IPS-20b (cell line): ENCODE data around the gene CFAP97D1.
A peak's percentile ranks its signal among the peaks of the same experiment; 100 is the strongest.

Source experiments
- H3K27ac ChIP-seq: one replicate; pipeline ENCODE4 v1.5.1; 2013; ENCODE audit warnings: low read length
- H3K27me3 ChIP-seq: 2 replicates; pipeline ENCODE4 v1.6.1; 2013; ENCODE audit warnings: mild to moderate bottlenecking, low read length, inconsistent platforms; ENCODE audit not compliant: insufficient read depth
- H3K36me3 ChIP-seq: 2 replicates; pipeline ENCODE4 v1.6.1; 2013; ENCODE audit warnings: low read depth, mild to moderate bottlenecking, inconsistent platforms, low read length, moderate library complexity; ENCODE audit not compliant: insufficient read depth
- H3K4me1 ChIP-seq: 2 replicates; pipeline ENCODE4 v1.6.1; 2013; ENCODE audit warnings: mild to moderate bottlenecking, control low read depth, inconsistent platforms, low read length, moderate library complexity; ENCODE audit not compliant: insufficient read depth
- H3K4me3 ChIP-seq: 2 replicates; pipeline ENCODE4 v1.5.1; 2013; ENCODE audit warnings: mild to moderate bottlenecking, low read length, inconsistent platforms
- H3K9ac ChIP-seq: 2 replicates; pipeline ENCODE4 v1.6.1; 2013; ENCODE audit warnings: low read depth, mild to moderate bottlenecking, inconsistent platforms, low read length, moderate library complexity
- H3K9me3 ChIP-seq: 2 replicates; pipeline ENCODE4 v1.6.1; 2013; ENCODE audit warnings: mild to moderate bottlenecking, low read depth, low read length, inconsistent platforms; ENCODE audit not compliant: insufficient read depth

CFAP97D1 gene

DNA sequence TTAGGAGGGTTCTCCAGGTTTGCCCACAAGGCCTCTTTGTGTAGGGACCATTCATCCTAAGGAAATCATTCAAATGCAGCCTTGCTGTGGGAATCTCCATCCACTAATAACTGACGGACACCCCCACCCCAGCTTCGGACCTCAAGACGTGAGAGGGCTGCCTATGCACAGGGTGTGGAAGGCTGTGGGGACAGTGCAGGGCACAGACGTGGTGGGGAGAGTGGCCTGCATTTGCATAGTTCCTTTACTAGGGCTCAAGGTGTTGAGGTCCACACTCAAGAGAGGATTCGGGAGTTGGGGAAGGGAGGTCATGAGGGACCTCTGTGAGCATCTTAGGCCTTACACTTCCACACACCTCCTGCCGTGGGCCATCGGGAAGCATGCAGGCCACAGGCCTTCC is 11.3 kb upstream of the CFAP97D1 start:
- H3K4me1 ChIP-seq, result no peaks in the 10 kb centered on the region
- peaks cover 48% of the 10 kb centered on the region for H3K36me3 ChIP-seq

DNA sequence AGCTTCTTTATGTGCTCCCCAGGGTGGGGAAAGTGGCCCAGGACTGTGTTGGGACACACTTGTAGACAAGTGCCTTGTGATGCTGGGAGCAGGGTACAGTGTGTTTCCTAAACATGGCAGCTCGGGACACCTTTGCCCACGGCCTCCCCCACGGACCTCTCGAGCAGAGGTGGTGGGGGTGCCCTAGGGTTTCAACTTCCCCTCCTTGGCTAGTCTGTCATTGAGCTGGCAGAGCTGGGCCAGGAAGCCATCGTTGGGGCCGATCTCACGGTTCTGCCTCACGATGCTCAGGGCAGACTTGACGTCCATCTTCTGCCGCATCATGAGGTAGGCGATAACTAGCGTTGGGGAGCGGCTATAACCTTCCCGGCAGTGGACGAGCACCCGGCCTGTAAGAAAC is 10.8 kb upstream of the CFAP97D1 start:
- Histone ChIP-seq H3K9ac (no peak overlapping the region), H3K36me3 (peaks cover 53% of the 10 kb centered on the region), H3K27ac (no peak overlapping the region), H3K4me1 (no peaks in the 10 kb centered on the region), H3K27me3 (no peaks in the 10 kb centered on the region), H3K9me3 (no peaks in the 10 kb centered on the region), H3K4me3 (no peak overlapping the region)

More for the DNA sequence above, 11.3 kb upstream of the CFAP97D1 start:
- H3K27ac ChIP-seq, result no peak overlapping the region
- no peak overlapping the region for H3K9ac ChIP-seq
- no peak overlapping the region for H3K4me3 ChIP-seq
- H3K9me3 ChIP-seq, result no peaks in the 10 kb centered on the region
- no peaks in the 10 kb centered on the region for H3K27me3 ChIP-seq

DNA sequence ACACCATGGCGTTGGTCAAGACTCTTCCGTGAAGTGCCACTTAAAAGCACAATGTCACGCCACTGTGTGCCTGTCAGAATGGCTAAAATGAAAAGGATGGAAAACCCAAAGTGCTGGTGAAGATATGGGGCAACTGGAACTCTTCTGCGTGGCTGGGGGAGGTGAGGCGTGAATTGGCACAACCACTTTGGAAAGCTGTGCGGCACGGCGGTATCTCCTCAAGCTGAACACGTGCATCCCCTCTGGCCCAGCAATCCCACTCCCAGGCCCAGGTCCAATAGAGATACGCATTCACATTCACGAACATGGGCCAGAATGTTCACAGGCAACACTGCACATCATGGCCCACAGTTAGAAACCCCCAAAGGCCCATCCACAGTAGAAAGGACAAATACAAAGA is 10.4 kb upstream of the CFAP97D1 start:
- H3K27ac ChIP-seq, result no peak overlapping the region
- H3K36me3 ChIP-seq, result peaks cover 57% of the 10 kb centered on the region
- H3K9me3 ChIP-seq, result no peaks in the 10 kb centered on the region
- H3K4me1 ChIP-seq, result no peaks in the 10 kb centered on the region
- H3K27me3 ChIP-seq, result no peaks in the 10 kb centered on the region
- no peak overlapping the region for H3K4me3 ChIP-seq
- H3K9ac ChIP-seq, result no peak overlapping the region

DNA sequence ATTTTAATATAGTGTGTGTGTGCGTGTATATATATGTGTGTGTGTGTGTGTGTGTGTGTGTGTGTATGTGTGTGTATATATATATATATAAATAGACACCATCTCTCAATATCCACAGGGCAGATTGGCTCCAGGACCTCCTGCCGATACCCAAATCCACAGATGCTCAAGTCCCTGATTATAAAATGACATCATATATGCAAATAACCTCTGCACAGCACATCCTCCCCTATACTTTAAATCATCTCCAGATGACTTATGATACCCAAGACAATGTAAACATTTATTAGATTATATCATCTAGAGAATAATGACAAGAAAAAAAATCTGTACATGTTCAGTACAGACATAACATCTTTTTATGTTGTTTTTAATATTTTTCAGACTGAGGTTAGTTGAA is 9.3 kb upstream of the CFAP97D1 start:
- Histone ChIP-seq H3K27ac (no peak overlapping the region), H3K27me3 (no peaks in the 10 kb centered on the region), H3K4me1 (no peaks in the 10 kb centered on the region), H3K9me3 (no peaks in the 10 kb centered on the region), H3K4me3 (no peak overlapping the region), H3K9ac (no peak overlapping the region), H3K36me3 (peaks cover 62% of the 10 kb centered on the region)

DNA sequence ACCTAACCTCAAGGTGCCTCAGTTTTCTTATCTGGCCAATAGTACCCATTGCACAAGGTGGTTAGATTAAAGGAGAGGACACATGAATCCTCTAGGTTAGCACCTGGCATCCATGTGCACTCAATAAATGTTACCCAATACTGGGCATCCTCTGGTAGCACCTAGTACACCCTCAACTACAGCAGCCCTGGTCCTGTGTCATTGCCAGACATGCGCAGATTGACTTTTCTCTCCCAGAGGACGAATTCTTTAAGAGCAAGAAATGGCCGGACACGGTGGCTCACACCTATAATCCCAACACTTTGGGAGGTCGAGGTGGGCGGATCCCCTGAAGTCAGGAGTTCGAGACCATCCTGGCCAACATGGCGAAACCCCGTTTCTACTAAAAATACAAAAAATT is 8.8 kb upstream of the CFAP97D1 start:
- Histone ChIP-seq H3K4me3 (no peak overlapping the region), H3K9me3 (no peaks in the 10 kb centered on the region), H3K27me3 (no peaks in the 10 kb centered on the region), H3K4me1 (no peaks in the 10 kb centered on the region), H3K27ac (no peak overlapping the region), H3K9ac (no peak overlapping the region), H3K36me3 (peaks cover 65% of the 10 kb centered on the region)

DNA sequence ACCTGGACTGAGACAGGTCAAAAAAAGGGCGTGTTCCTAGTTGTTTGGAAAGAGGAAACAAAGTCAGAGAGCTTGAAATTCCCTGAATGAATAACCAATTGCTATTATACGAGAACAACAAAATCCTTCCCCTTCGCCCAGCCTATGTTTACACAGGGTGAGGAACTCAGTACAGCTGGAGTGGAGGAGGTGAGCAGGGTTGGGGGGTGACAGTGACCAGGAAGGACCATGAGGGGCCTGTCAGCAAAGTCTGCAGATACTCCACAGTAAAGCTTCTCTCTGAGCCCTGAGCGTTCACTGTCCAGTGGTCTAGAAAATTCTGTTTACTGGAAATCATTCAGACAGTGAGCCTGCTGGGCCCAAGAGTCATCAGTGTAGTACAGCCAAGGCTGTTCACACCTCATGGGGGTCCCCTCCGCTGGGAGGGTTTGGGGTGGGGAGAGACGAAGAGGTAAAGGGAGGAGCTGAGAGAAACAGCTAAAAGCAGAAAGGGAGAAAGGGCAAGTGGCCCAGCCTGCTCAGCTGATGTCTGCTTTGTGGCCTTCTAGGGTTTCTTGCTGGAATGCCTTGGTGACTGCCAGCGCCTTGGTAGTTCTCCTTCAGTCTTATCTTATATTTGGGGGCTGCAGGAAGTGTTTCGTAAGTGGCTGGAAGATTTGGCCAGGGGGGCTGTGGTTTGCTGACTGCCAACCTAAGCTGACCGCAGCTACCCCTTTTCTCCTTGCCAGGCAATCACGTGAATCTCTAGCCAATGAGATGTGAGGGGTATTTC is 7.2 kb upstream of the CFAP97D1 start:
- H3K36me3 ChIP-seq, result peaks cover 64% of the 10 kb centered on the region
- no peaks in the 10 kb centered on the region for H3K4me1 ChIP-seq
- no peak overlapping the region for H3K27ac ChIP-seq
- H3K9me3 ChIP-seq, result no peaks in the 10 kb centered on the region
- H3K4me3 ChIP-seq, result no peak overlapping the region
- H3K9ac ChIP-seq, result no peak overlapping the region
- H3K27me3 ChIP-seq, result no peaks in the 10 kb centered on the region

DNA sequence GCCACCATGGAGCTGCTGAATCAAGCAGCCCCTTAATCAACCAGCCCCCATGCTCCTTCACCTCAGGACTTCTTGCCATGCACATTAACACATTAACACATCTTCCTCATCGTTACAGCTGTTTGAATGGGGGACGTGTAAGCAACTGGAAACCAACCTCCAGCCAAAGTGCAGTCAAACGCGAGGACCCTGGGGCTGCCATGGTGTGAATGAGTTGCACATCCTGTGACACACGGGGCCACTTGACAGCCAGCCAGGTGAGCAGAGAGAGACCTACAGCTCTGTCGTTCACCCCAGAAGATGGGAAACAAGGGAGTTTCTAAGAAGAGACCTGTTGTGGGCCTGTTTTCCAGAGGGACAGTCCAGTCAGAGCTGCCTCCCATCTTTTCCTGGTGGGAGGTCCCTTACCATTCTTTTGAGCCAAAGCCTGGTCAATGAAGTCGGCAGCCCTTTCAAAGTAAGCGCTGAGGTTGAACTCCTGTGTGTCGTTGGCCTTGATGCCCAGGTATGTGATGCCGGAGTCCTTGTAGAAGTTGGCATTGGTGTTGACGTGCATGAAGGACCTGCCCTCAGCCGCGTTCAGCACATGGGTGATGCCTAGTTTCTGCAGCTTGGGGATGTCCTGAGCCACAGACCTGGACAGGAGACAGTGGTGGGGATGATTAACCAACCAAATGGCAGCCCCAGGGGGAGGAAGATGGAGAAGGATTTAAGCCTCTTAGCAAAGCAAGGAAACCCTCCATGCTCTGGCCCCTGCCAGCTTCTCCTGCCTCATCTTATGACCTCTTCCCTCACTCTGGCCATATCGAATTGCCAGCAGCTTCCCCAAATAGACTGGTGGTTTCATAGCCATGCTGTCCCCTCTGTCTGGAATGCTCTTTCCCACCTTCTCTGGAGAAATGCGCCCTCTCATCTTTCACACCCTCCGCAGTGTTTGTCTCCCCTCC is 5.7 kb upstream of the CFAP97D1 start:
- Histone ChIP-seq H3K4me1 (peaks cover 3% of the 10 kb centered on the region; the same call in 1 of the 2 replicates), H3K9me3 (no peaks in the 10 kb centered on the region), H3K27me3 (peaks cover 6% of the 10 kb centered on the region), H3K36me3 (peaks cover 50% of the 10 kb centered on the region), H3K9ac (no peak overlapping the region), H3K4me3 (no peak overlapping the region), H3K27ac (no peak overlapping the region)

DNA sequence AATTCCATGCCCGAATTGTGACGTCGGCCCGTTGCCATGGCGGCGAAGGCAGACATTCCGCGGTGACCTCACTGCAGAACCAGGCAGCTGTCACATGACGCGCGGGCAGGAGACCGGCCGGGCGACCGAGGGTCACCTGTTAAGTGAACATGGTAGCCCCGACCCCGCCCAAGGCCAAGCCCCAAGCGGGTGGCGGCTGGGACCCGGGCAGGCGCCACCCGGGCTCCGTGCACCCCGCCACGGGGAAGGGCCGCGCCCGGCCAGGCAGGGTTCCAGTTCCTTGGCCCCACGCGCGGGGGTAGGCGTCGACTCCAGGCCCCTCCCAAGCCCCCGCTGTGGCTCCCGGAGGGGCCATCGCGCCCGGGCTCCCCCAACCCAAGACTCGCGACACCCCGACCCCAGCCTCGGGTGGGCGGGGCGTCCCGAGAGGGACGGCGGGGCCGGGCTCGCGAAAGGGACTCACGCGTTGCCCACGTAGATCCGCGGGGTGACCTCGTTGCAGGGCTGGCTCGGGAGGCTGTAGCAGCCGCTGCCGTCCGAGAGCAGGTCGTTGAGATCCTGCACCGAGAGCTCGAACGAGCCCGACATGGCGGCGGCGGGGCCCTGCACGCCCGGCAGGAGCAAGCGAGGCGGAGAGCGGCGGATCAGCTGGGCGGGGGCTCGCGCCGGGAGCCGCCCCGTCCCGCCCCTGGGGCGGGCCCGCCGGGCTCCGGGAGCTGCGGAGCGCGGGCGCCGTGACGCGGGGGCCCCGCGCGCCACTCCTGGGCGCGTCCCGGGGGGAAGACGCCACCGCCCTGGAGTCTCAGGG is 1.7 kb upstream of the CFAP97D1 start, which contains the start of gene DUSP3:
DUSP3 (minus strand) TSS at position 641 of the 808 bp plus-strand sequence; CDS start at position 588, 53 bp downstream.
- Histone ChIP-seq H3K36me3 (peaks cover 19% of the 10 kb centered on the region; the same call in 1 of the 2 replicates), H3K27me3 (peaks cover 22% of the 10 kb centered on the region), H3K4me3 (peak within 1 kb of the TSS; percentile 81), H3K27ac (no peak within 1 kb of the TSS), H3K4me1 (peaks cover 3% of the 10 kb centered on the region; the same call in 1 of the 2 replicates), H3K9ac (peak within 1 kb of the TSS; percentile 86), H3K9me3 (no peaks in the 10 kb centered on the region)

DNA sequence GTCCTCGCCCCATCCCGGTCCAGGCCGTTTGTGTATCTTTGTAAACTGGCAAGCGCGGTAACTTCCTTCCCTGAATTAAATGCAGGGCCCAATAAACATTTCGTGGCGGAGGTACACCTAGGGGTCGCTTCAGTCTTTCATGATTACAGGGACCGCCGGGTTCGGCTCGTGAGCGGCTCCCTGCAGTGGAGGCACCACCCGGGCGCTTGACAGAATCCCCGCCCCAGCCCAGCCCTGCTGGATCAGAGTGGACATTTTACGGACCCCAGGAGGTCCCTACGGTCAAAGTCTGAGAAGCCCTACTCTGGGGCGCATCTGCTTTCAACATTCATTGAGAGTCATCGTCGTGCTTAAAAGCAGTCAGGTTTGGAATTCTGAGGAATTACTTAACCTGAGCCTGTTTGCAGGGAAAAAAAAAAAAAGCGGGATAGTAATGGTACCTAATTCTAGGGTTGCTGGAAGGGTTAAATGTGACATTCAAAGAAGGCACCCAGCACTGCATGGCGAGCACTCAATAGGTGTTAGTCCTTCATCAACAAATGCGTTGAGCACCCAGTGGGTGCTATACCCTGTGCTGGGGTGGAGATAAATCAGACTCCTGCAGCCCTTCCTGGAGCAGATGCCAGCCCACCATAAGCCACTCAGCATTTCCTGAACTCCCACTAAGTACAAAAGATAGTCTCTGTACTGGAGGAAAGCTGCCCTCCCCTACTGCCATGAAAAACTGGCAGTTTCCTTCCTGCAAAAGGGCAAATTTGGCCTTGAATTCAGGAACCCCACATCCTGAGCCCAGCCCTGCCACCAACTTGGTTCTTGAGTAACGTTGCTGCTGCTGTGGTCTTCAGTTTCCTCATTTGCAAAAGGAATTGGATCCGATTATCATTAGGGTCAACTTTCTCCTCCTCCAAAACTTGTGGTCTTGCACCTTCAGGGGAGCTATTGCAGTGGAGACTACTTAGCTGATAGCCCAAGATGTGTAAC is 800 bp upstream of the CFAP97D1 start:
- H3K9ac ChIP-seq, result peak overlapping the region; percentile 55; the same call in 1 of the 2 replicates
- peaks cover 14% of the 10 kb centered on the region; the same call in 1 of the 2 replicates for H3K36me3 ChIP-seq
- H3K9me3 ChIP-seq, result no peaks in the 10 kb centered on the region
- H3K27ac ChIP-seq, result no peak overlapping the region
- H3K4me3 ChIP-seq, result peak overlapping the region; percentile 81
- H3K4me1 ChIP-seq, result peaks cover 3% of the 10 kb centered on the region; the same call in 1 of the 2 replicates
- peaks cover 22% of the 10 kb centered on the region for H3K27me3 ChIP-seq

DNA sequence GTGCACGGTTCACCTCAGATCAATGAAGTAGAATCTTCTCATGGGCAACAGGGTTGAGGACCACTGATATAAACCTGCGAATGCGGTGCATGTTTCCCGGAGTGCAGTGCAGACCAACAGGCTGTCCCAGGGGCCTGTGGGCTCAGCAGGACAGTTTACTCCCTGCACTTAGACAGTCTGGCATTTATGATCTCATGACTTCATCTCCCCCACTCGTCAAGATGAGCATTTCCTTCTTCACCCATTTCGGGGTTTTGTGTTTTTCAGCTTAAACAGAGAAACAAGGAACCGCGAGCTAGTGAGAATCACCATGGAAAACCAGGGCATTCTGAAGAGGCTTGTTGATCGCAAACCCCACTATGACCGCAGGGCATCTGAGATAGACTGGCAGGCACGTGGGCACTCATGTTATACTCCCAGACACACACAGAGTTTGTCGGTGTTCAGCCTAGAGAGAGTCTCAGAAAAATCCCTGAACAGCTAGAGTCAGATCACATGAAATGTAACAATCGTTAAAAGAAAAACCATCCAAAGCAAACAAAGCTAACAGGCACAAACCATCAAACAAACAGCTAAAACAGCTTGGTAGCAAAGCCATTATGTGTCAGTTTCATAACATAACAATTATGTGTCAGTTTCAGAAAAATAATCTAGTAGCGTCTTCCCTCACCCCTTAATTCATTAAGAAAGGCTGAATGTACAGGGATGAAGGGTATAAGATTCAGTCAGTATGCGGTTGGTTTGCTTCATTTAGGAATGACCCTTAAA is 2.9 kb downstream of the CFAP97D1 start:
- H3K27ac ChIP-seq, result no peak overlapping the region

More for the DNA sequence above, 2.9 kb downstream of the CFAP97D1 start:
- H3K9ac ChIP-seq, result no peak overlapping the region
- no peaks in the 10 kb centered on the region for H3K36me3 ChIP-seq
- no peak overlapping the region for H3K4me3 ChIP-seq
- peaks cover 3% of the 10 kb centered on the region; the same call in 1 of the 2 replicates for H3K4me1 ChIP-seq
- no peaks in the 10 kb centered on the region for H3K9me3 ChIP-seq
- H3K27me3 ChIP-seq, result peaks cover 22% of the 10 kb centered on the region
